SKM-1 treated with dmso at 0.1 percent for 144 hours (cell line): ENCODE data around the gene PPP4R1.
A peak's percentile ranks its signal among the peaks of the same experiment; 100 is the strongest.
"Not testable (repeated sequence)": the region's sequence is repeated elsewhere in the genome, so short reads cannot be mapped to it uniquely, and the experiment has no call there.

Source experiments
- DNase-seq: peaks from one replicate; lab custom pipeline; 2025; ENCODE audit not compliant: unreplicated experiment; lab: John Stamatoyannopoulos, UW

Gene PPP4R1, protein sequence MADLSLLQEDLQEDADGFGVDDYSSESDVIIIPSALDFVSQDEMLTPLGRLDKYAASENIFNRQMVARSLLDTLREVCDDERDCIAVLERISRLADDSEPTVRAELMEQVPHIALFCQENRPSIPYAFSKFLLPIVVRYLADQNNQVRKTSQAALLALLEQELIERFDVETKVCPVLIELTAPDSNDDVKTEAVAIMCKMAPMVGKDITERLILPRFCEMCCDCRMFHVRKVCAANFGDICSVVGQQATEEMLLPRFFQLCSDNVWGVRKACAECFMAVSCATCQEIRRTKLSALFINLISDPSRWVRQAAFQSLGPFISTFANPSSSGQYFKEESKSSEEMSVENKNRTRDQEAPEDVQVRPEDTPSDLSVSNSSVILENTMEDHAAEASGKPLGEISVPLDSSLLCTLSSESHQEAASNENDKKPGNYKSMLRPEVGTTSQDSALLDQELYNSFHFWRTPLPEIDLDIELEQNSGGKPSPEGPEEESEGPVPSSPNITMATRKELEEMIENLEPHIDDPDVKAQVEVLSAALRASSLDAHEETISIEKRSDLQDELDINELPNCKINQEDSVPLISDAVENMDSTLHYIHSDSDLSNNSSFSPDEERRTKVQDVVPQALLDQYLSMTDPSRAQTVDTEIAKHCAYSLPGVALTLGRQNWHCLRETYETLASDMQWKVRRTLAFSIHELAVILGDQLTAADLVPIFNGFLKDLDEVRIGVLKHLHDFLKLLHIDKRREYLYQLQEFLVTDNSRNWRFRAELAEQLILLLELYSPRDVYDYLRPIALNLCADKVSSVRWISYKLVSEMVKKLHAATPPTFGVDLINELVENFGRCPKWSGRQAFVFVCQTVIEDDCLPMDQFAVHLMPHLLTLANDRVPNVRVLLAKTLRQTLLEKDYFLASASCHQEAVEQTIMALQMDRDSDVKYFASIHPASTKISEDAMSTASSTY

DNA sequence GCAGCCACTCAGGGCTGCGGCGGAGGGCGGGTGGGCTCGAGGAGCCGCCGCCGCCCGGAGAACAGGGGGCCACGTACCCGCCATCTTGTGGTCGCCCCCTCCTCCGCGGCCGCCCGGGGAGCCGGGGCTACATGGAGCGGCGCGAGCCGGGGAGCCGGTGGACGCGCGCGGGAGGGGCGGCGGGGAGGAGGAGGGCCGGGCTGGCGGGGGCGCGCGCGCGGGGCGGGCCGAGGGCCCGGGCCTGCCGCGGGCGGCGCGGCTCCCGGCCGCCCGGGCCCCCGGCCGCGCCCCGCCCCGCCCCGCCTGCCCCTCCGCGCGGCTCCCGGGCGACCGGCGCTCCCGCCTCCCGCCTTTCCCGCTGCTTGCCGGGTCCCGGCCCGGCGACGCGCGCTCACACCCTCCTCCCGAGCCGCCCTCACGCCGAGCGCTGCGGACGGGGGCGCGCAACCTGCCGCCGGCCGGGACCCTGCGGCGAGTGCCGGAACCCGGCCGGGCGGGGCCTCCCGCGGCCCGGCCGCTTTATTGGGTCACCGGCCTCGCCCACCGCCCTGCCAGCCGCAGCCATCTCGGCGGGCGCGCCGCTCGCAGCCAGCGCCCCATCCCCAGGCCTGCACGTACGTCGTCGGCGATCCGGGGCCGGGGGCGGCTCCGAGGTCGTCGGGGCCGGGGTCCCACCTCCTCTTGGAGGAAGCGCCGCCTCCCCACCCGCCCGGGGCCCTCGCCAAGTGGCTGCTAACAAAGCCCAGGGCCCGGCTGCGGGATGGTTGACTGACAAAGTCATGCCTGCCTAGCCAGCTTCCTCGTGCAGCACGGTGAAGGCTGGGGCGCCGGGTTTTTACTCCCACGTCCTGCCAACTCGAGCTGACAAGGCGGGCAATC is at the start of gene PPP4R1:
Gene PPP4R1, minus strand, starts transcription at position 159 of the 879 bp plus-strand sequence. Its CDS starts 75 bp downstream, at position 84.
- DNase-seq: peak; percentile 72

DNA sequence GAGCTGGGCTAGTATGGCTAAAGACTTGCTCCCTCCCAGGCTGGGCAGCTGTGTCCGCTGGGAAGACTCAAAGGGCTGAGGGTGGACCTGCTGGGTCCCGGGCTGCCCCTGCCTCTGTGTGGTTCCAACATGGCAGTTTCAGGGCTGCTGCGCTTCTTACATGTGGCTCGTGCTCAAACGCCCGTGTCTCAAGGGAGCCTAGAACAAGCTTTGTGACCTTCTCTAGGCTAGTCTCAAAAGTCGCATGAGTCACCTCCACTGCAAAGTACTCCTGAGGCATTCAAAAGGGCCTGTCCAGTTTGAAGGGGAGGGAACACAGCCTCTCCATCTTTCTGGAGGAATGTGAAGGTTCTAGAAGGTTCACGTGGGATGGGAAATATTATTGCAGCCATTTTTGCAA is 49.0 kb upstream of the PPP4R1 start:
- DNase-seq: no peak

- DNase-seq: no peak
These were observed 47.2 kb upstream of the PPP4R1 start for GRCh38 chr18:9661564-9661963.

- no peak for DNase-seq
These were observed 45.4 kb upstream of the PPP4R1 start for GRCh38 chr18:9659499-9660375.

- no peak for DNase-seq
These were observed 43.8 kb upstream of the PPP4R1 start for GRCh38 chr18:9658087-9658641.

DNA sequence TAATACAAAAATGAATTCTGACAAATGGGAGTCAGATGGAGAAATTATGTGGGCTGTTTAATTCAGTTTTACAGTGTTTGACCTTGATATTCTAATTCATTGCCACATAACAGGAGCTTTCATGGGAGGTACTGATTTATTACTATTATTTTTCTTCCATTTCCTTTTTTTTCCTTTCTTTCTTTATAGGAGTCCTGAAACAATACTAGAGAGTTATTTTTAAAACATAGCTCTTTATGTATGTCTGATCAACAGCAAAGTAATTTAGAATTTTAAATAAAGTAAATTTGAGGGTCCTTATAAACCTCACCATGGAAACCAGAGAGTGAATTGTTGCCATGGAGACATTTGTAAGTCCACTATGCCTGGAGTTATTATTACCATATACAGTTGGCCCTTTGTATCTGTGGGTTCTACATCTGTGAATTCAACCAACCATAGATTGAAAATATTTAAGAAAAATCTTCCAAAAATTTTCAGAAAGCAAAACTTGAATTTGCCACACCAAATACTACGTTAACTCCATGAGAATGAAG is 40.9 kb upstream of the PPP4R1 start:
- no peak for DNase-seq

- no peak for DNase-seq
These were observed 39.0 kb upstream of the PPP4R1 start for GRCh38 chr18:9653390-9653789.

- DNase-seq: no peak
These were observed 34.8 kb upstream of the PPP4R1 start for GRCh38 chr18:9649164-9649540.

GRCh38 chr18:9648431-9649163 is 34.2 kb upstream of the PPP4R1 start:
- DNase-seq: no peak

DNA sequence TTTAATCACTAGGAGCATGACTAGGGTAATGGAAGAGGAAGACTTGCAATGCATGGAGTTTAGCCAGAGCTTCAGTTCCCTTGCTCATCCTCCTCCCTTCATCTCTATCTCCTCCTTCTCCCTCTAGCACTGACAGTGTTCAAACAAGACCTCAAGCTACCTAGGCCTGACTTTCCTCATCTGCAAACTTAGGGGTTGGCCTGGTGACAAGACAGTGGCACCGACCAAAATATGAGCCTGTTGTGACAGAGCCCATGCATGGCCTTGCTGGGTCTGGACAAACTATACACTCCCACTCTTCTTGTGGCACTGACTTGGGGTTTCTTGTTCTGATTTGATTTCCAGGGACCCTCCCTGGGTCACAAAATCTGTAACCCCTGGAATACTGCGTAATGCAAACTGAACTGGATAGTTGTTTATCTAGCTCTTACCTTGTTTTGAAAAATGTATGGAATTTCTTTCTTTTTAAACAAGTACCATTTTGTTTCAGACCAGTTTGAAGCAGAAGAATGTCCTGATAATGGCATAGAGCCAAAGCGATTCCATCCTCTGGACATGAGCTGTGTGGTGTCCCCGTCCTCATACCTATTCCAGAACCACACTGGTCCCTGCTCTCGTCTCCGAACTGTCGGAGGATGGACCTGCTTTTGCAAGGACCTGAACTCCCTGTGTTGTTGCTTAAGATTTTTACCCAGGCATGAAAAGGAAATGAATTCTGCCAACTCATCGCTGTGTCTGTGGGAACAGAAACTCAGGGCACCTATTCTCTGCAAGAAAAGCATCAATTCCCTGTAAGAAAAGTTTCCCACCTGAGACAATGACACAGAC is 33.4 kb upstream of the PPP4R1 start:
- peak; percentile 35 for DNase-seq

- no peak for DNase-seq
These were observed 29.2 kb upstream of the PPP4R1 start for GRCh38 chr18:9643549-9643948.

DNA sequence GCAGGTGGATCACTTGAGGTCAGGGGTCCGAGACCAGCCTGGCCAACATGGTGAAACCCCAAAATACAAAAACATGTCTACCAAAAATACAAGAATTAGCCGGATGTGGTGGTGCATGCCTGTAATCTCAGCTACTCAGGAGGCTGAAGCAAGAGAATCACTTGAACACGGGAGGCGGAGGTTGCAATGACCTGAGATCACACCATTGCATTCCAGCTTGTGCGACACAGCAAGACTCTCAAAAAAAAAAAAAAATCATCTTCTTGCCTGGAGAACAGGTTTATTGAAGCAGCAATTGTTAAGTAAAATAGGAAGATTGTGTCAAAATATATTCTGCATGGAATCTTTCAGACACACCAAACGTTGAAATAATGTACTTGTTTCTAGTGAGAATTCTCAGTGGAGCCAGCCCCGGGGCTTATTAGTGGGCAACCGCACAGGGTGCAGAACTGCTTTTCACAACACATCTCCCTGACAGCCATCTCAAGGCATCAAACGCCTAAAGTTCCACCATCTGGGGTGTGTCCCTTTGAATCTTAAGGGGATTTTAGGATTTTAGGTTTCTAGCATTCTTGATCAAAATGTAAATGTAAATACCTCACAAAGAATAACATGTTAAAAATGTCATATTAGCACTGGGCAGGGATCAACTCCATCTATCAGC is 28.6 kb upstream of the PPP4R1 start:
- no peak for DNase-seq

DNA sequence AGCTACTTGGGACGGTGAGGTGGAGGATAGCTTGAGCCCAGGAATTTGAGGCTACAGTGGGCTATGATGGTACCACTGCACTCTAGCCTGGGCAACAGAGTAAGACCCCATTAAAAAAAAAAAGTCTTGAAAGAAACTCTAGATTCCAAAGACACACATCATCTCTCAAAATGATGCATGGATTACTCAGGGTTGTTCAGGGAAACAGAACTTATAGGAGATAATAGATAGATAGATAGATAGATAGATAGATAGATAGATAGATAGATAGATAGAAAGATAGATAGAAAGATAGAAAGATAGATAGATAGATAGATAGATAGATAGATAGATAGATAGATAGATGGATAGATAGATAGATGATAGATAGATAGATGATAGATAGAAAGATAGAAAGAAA is 26.7 kb upstream of the PPP4R1 start:
- not testable (repeated sequence) for DNase-seq

- no peak for DNase-seq
These were observed 24.5 kb upstream of the PPP4R1 start for GRCh38 chr18:9638886-9639285.

DNA sequence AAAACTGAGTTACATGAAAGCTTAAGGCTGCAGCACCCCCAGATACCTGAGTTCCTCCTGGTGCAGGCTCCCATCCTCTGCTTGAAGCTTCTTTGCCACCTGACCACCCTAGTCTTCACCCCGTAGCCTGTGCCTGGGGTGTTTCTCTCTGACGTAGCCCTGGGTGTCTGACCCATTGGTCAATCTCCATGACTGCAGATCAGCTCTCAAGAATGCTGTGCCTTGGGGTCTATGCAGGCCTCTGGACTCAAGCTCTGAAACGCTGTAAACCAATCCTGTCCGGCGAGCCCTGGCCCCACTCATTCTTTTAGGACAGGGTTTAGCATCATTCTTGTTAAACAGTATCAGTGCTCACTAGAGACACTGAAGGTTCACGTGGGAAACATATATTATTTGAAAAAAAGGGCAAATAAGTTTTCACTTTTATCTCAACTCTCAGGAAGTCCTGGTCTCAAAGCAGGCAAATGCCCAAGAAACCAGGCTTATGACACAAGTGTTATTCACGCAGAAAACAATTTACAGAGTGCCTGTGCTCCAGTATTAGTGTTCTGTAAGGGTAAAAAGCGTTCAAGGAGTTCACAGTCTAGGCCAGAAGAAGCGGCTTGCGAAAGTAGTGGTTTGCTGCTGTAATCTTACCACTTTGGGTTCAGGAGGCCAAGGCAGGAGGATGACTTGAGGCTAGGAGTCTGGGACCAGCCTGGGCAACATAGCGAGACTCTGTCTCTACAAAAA is 22.8 kb upstream of the PPP4R1 start:
- DNase-seq: no peak

- DNase-seq: no peak
These were observed 20.5 kb upstream of the PPP4R1 start for GRCh38 chr18:9634856-9635255.
